Measurements from ENCODE around the gene SCP2D1. TPM values are rescaled to one million over a fixed set of nuclear protein-coding genes. Genes with fewer than 3 reads are reported as not detected.

The SCP2D1 gene
- total RNA-seq, 1 experiment from 2014 or later = not detected

GRCh38 chr20:18811186-18811585 lies 2.4 kb upstream of the SCP2D1 start:
- Histone ChIP-seq H3K27me3 (replicated peaks; ENCODE audit: insufficient read depth, low read depth, low read length, poor library complexity) (peaks cover 6% of the 10 kb centered on the region), H3K4me1 (ENCODE audit: insufficient read depth, low read length, poor library complexity, severe bottlenecking) (no peaks in the 10 kb centered on the region), H3K9me3 (ENCODE audit: low read depth, low read length, poor library complexity, severe bottlenecking) (no peaks in the 10 kb centered on the region), H3K27ac (ENCODE audit: low read depth, low read length, poor library complexity, severe bottlenecking) (no peak overlapping the region), H3K4me3 (ENCODE audit: low read depth, low read length, poor library complexity, severe bottlenecking) (no peak overlapping the region), H3K36me3 (ENCODE audit: insufficient read depth, low read length, poor library complexity, severe bottlenecking) (no peaks in the 10 kb centered on the region)
- DNase-seq (ENCODE audit: low spot score) = no peak
- ChIA-PET CTCF (no interaction called here), POLR2A (ENCODE audit: low non-redundant PET) (no interaction called here)
- no TSS peak for BruUV-seq (replicated peaks)
- intact Hi-C loops (cut with micrococcal nuclease; ENCODE audit: unreplicated experiment) = no loop called here
- TF ChIP-seq, protein P1, sequence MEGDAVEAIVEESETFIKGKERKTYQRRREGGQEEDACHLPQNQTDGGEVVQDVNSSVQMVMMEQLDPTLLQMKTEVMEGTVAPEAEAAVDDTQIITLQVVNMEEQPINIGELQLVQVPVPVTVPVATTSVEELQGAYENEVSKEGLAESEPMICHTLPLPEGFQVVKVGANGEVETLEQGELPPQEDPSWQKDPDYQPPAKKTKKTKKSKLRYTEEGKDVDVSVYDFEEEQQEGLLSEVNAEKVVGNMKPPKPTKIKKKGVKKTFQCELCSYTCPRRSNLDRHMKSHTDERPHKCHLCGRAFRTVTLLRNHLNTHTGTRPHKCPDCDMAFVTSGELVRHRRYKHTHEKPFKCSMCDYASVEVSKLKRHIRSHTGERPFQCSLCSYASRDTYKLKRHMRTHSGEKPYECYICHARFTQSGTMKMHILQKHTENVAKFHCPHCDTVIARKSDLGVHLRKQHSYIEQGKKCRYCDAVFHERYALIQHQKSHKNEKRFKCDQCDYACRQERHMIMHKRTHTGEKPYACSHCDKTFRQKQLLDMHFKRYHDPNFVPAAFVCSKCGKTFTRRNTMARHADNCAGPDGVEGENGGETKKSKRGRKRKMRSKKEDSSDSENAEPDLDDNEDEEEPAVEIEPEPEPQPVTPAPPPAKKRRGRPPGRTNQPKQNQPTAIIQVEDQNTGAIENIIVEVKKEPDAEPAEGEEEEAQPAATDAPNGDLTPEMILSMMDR (conservative IDR thresholded peaks at IDR 0.05; ENCODE audit: low read depth, low read length) = no peak
- TF ChIP-seq EZH2 (IDR thresholded peaks at IDR 0.05; ENCODE audit: borderline replicate concordance, low read depth, low read length, poor library complexity, severe bottlenecking) = no peak

DNA sequence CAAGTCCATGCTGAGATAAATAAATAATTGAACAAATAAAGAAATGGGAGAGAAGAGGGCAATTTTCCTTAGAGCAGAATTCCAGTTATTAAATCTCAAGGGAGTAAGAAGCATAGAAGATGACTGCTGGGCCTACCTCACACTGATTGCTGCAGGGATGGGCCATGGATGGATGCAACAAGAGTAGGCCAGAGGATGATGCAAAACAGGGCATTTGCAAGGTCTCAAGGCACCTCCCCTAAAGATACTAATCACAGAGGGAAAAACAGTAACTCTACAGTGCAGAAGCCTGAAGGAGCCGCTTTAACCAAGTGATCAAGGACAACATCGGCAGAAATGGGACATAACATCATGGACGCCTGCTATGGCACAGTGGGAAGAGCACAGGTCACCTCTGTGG lies 1.7 kb upstream of the SCP2D1 start:
- H3K36me3 ChIP-seq (ENCODE audit: insufficient read depth, low read length, poor library complexity, severe bottlenecking) = no peaks in the 10 kb centered on the region
- no peak for DNase-seq (ENCODE audit: low spot score)
- no peak overlapping the region for H3K4me3 ChIP-seq (ENCODE audit: low read depth, low read length, poor library complexity, severe bottlenecking)
- ChIA-PET POLR2A (ENCODE audit: low non-redundant PET) (no interaction called here), CTCF (no interaction called here)
- H3K9me3 ChIP-seq (ENCODE audit: low read depth, low read length, poor library complexity, severe bottlenecking) = no peaks in the 10 kb centered on the region
- no peak for TF ChIP-seq EZH2 (IDR thresholded peaks at IDR 0.05; ENCODE audit: borderline replicate concordance, low read depth, low read length, poor library complexity, severe bottlenecking)
- TF ChIP-seq, protein P1 (conservative IDR thresholded peaks at IDR 0.05; ENCODE audit: low read depth, low read length) = no peak
- H3K27ac ChIP-seq (ENCODE audit: low read depth, low read length, poor library complexity, severe bottlenecking) = no peak overlapping the region
- no peaks in the 10 kb centered on the region for H3K4me1 ChIP-seq (ENCODE audit: insufficient read depth, low read length, poor library complexity, severe bottlenecking)
- no TSS peak for BruUV-seq (replicated peaks)
- intact Hi-C loops (cut with micrococcal nuclease; ENCODE audit: unreplicated experiment) = no loop called here
- peaks cover 6% of the 10 kb centered on the region for H3K27me3 ChIP-seq (replicated peaks; ENCODE audit: insufficient read depth, low read depth, low read length, poor library complexity)

GRCh38 chr20:18815194-18815942 lies 1.8 kb downstream of the SCP2D1 start:
- BruUV-seq (replicated peaks) = no TSS peak
- H3K27me3 ChIP-seq (replicated peaks; ENCODE audit: insufficient read depth, low read depth, low read length, poor library complexity) = peaks cover 6% of the 10 kb centered on the region
- no peaks in the 10 kb centered on the region for H3K9me3 ChIP-seq (ENCODE audit: low read depth, low read length, poor library complexity, severe bottlenecking)
- POLR2A ChIA-PET (ENCODE audit: low non-redundant PET) = no interaction called here
- no peak overlapping the region for H3K4me3 ChIP-seq (ENCODE audit: low read depth, low read length, poor library complexity, severe bottlenecking)
- TF ChIP-seq, protein P1 (conservative IDR thresholded peaks at IDR 0.05; ENCODE audit: low read depth, low read length) = no peak
- TF ChIP-seq EZH2 (IDR thresholded peaks at IDR 0.05; ENCODE audit: borderline replicate concordance, low read depth, low read length, poor library complexity, severe bottlenecking) = no peak
- intact Hi-C loops (cut with micrococcal nuclease; ENCODE audit: unreplicated experiment) = no loop called here
- H3K4me1 ChIP-seq (ENCODE audit: insufficient read depth, low read length, poor library complexity, severe bottlenecking) = no peaks in the 10 kb centered on the region
- H3K27ac ChIP-seq (ENCODE audit: low read depth, low read length, poor library complexity, severe bottlenecking) = no peak overlapping the region
- CTCF ChIA-PET = no interaction called here
- DNase-seq (ENCODE audit: low spot score) = no peak
- no peaks in the 10 kb centered on the region for H3K36me3 ChIP-seq (ENCODE audit: insufficient read depth, low read length, poor library complexity, severe bottlenecking)
